Hepatocyte (in vitro differentiated cells): ENCODE data around the gene TMC5.

Experiments used
- CTCF ChIP-seq: fragments of 200-600 bp; sonication (generic); IDR thresholded peaks from 2 replicates; pipeline ENCODE4 v1.5.1; 2016; ENCODE audit warnings: antibody characterized with exemption, mild to moderate bottlenecking; ENCODE audit not compliant: poor library complexity
- EZH2 ChIP-seq: fragments of 200-600 bp; sonication (generic); IDR thresholded peaks from 2 replicates; pipeline ENCODE4 v1.6.1; 2016; ENCODE audit warnings: antibody characterized with exemption, mild to moderate bottlenecking, borderline replicate concordance

DNA sequence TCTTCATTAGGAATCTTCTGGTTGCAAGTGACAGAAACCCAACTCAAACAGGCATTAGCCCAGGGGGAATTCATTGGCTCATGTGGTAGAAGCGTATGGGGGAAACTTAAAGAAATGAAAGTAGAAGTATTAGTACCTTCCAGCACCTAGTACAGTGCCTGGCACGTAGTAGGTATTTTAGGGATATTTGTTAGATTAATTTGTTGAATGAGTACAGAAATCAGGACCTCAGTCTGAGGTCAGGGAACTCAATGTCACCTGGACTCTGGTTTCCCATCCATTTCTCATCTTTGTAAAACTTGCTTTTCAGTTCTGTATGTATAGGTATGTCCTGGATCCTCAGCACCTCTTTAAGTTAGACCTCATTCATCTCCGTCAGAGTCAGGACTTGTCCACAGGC, 32.5 kb downstream of the TMC5 start:
- TF ChIP-seq CTCF (no peak), EZH2 (no peak)
